ENCODE measurements around the gene NEDD4. TPM values are rescaled to one million over a fixed set of nuclear protein-coding genes. Genes with fewer than 3 reads are reported as not detected.

NEDD4 gene
- total RNA-seq, 4 donors from 2014 or later = 16.1 to 55.3 (median 26.6) TPM

- TF ChIP-seq POLR2A (IDR thresholded peaks at IDR 0.05) (no peak), EP300 (IDR thresholded peaks at IDR 0.05) (no peak), CTCF (IDR thresholded peaks at IDR 0.05) (no peak), POLR2AphosphoS5 (IDR thresholded peaks at IDR 0.05) (no peak)
- H3K27me3 ChIP-seq = peaks cover 2% of the 10 kb centered on the region
- DNase-seq (ENCODE audit: low spot score in 2 of 2) = no peak
- H3K27ac ChIP-seq = no peak overlapping the region
- no peaks in the 10 kb centered on the region for H3K36me3 ChIP-seq
- H3K4me1 ChIP-seq = peaks cover 3% of the 10 kb centered on the region
- no peaks in the 10 kb centered on the region for H3K9me3 ChIP-seq
- WGBS = 55% methylated on average over 10 of the region's 10 CpGs
- H3K4me3 ChIP-seq = no peak overlapping the region
Observed at GRCh38 chr15:55799291-55800212, 193.9 kb downstream of the NEDD4 start.

GRCh38 chr15:55796321-55796965, 197.0 kb downstream of the NEDD4 start:
- no peak for DNase-seq (ENCODE audit: low spot score in 2 of 2)
- WGBS = 46% methylated on average over 4 of the region's 4 CpGs
- no peaks in the 10 kb centered on the region for H3K27me3 ChIP-seq
- no peaks in the 10 kb centered on the region for H3K36me3 ChIP-seq
- H3K4me1 ChIP-seq = peaks cover 3% of the 10 kb centered on the region
- TF ChIP-seq CTCF (IDR thresholded peaks at IDR 0.05) (no peak), POLR2A (IDR thresholded peaks at IDR 0.05) (no peak), POLR2AphosphoS5 (IDR thresholded peaks at IDR 0.05) (no peak), EP300 (IDR thresholded peaks at IDR 0.05) (no peak)
- no peaks in the 10 kb centered on the region for H3K9me3 ChIP-seq
- no peak overlapping the region for H3K27ac ChIP-seq
- H3K4me3 ChIP-seq = no peak overlapping the region

- H3K4me1 ChIP-seq = peaks cover 3% of the 10 kb centered on the region
- TF ChIP-seq POLR2AphosphoS5 (IDR thresholded peaks at IDR 0.05) (no peak), CTCF (IDR thresholded peaks at IDR 0.05) (no peak), EP300 (IDR thresholded peaks at IDR 0.05) (no peak), POLR2A (IDR thresholded peaks at IDR 0.05) (no peak)
- H3K9me3 ChIP-seq = no peaks in the 10 kb centered on the region
- H3K4me3 ChIP-seq = no peak overlapping the region
- no peak overlapping the region for H3K27ac ChIP-seq
- DNase-seq (ENCODE audit: low spot score in 2 of 2) = no peak
- H3K36me3 ChIP-seq = no peaks in the 10 kb centered on the region
- no peaks in the 10 kb centered on the region for H3K27me3 ChIP-seq
Observed at GRCh38 chr15:55795031-55795430, 198.4 kb downstream of the NEDD4 start.

GRCh38 chr15:55791551-55792400, 201.6 kb downstream of the NEDD4 start:
- H3K27ac ChIP-seq = no peak overlapping the region
- no peak overlapping the region for H3K4me3 ChIP-seq
- DNase-seq (ENCODE audit: low spot score in 2 of 2) = no peak
- 89% methylated on average over 3 of the region's 3 CpGs for WGBS
- H3K9me3 ChIP-seq = no peaks in the 10 kb centered on the region
- TF ChIP-seq EP300 (IDR thresholded peaks at IDR 0.05) = no peak
- TF ChIP-seq CTCF (IDR thresholded peaks at IDR 0.05) = no peak
- TF ChIP-seq POLR2AphosphoS5 (IDR thresholded peaks at IDR 0.05) = no peak
- no peak for TF ChIP-seq POLR2A (IDR thresholded peaks at IDR 0.05)
- peaks cover 3% of the 10 kb centered on the region for H3K4me1 ChIP-seq
- H3K36me3 ChIP-seq = no peaks in the 10 kb centered on the region
- H3K27me3 ChIP-seq = no peaks in the 10 kb centered on the region
